GM18867 (cell line): ENCODE data around the gene ATP5MC2.

ENCODE experiments used
- ATAC-seq: cut with Tn5 transposase; IDR thresholded peaks from one replicate; pipeline ENCODE4 v1.9.1; 2021; ENCODE audit warnings: mild to moderate bottlenecking, moderate library complexity; ENCODE audit not compliant: unreplicated experiment

Gene ATP5MC2

GRCh38 chr12:53616950-53617349, 58.9 kb downstream of the ATP5MC2 start:
- no peak for ATAC-seq
